Tibial nerve (tissue), 4 donors: ENCODE data around the gene IL31. TPM values are rescaled to one million over a fixed set of nuclear protein-coding genes. Genes with fewer than 3 reads are reported as not detected.

Experiments used
- DNase-seq, 2 donors: peaks; one replicate each; pipeline ENCODE4 v3.0.0-alpha.2; 2019; ENCODE audit warnings: low spot score in 2 of 2
- H3K27ac ChIP-seq, 4 donors: fragments of 200-600 bp; sonication (generic) in 3 of 4; one replicate each; pipeline ENCODE4 v1.5.1; 2017 to 2019; ENCODE audit warnings: mild to moderate bottlenecking in 1 of 4
- H3K27me3 ChIP-seq, 2 donors: fragments of 200-600 bp; sonication (generic) in 1 of 2; one replicate each; pipeline versions ENCODE4 v1.5.1 to v1.6.0; 2017 to 2019
- H3K36me3 ChIP-seq, 3 donors: fragments of 200-600 bp; sonication (generic); one replicate each; pipeline ENCODE4 v1.5.1; 2018 to 2019
- H3K4me1 ChIP-seq, 4 donors: fragments of 200-600 bp; sonication (generic) in 3 of 4; one replicate each; pipeline ENCODE4 v1.5.1; 2017 to 2019
- H3K4me3 ChIP-seq, 4 donors: fragments of 200-600 bp; sonication (generic) in 3 of 4; one replicate each; pipeline ENCODE4 v1.5.1; 2017 to 2019; ENCODE audit warnings: mild to moderate bottlenecking in 1 of 4, moderate library complexity in 1 of 4
- H3K9me3 ChIP-seq, 4 donors: fragments of 200-600 bp; sonication (generic) in 3 of 4; one replicate each; pipeline ENCODE4 v1.5.1; 2017 to 2019
- EP300 ChIP-seq, 2 donors: sonication (generic); formaldehyde crosslinking; IDR thresholded peaks; one replicate each; pipeline ENCODE4 v1.6.1; 2017; ENCODE audit warnings: antibody characterized with exemption in 2 of 2, mild to moderate bottlenecking in 1 of 2
- POLR2A ChIP-seq, 2 donors: fragments of 450-650 bp; IDR thresholded peaks; one replicate each; pipeline ENCODE4 v1.6.1; 2017; ENCODE audit warnings: antibody characterized with exemption in 2 of 2, mild to moderate bottlenecking in 2 of 2, moderate library complexity in 2 of 2
- WGBS, 2 donors: methylation state at CpG; one replicate each; pipeline ENCODE4 v1.1.5; 2018; 5-methylcytosine and 5-hydroxymethylcytosine counted together
- total RNA-seq, 4 donors: library from RNA; depleted of rRNA; stranded (reverse); fragments of >200 nt; gene quantifications; one replicate each; pipeline ENCODE4 v1.1.0, GENCODE V29; 2016
- TF ChIP-seq, protein P1 (sequence below), 5 experiments: fragments of 200-600 bp in 3 of 5; fragments of 450-650 bp in 2 of 5; sonication (generic) in 3 of 5; IDR thresholded peaks; one replicate each; pipeline ENCODE4 v1.5.1; 2016 to 2019; ENCODE audit warnings: antibody characterized with exemption in 5 of 5, mild to moderate bottlenecking in 3 of 5, moderate library complexity in 2 of 5

The IL31 gene
- total RNA-seq, 4 donors from 2014 or later: not detected

DNA sequence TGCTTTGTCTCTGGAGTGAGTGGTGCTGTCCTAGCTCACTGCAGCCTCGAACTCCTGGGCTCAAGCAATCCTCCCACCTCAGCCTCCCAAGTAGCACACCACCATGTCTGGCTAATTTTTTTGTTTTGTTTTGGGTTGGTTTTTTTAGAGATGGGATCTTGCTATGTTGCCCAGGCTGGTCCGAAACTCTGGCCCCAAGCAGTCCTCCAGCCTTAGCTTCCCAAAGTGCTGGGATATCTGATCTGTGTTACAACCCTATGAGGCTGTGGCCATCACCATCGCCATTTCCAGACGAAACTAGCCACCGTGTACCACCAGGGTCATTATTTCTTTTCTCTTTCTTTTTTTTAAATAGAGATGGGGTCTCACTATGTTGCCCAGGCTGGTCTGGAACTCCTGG, 2.6 kb downstream of the IL31 start:
- DNase-seq: no peak
- Histone ChIP-seq H3K4me1 (no peaks in the 10 kb centered on the region), H3K27me3 (no peaks in the 10 kb centered on the region), H3K36me3 (no peaks in the 10 kb centered on the region), H3K9me3 (no peaks in the 10 kb centered on the region), H3K4me3 (no peak overlapping the region), H3K27ac (no peak overlapping the region)
- TF ChIP-seq EP300 (IDR thresholded peaks at IDR 0.05) (no peak), POLR2A (IDR thresholded peaks at IDR 0.05) (no peak)
- TF ChIP-seq, protein P1, sequence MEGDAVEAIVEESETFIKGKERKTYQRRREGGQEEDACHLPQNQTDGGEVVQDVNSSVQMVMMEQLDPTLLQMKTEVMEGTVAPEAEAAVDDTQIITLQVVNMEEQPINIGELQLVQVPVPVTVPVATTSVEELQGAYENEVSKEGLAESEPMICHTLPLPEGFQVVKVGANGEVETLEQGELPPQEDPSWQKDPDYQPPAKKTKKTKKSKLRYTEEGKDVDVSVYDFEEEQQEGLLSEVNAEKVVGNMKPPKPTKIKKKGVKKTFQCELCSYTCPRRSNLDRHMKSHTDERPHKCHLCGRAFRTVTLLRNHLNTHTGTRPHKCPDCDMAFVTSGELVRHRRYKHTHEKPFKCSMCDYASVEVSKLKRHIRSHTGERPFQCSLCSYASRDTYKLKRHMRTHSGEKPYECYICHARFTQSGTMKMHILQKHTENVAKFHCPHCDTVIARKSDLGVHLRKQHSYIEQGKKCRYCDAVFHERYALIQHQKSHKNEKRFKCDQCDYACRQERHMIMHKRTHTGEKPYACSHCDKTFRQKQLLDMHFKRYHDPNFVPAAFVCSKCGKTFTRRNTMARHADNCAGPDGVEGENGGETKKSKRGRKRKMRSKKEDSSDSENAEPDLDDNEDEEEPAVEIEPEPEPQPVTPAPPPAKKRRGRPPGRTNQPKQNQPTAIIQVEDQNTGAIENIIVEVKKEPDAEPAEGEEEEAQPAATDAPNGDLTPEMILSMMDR (IDR thresholded peaks at IDR 0.05): no peak
- 91 to 94% methylated on average over 5 of the region's 5 CpGs for WGBS, 2 donors

DNA sequence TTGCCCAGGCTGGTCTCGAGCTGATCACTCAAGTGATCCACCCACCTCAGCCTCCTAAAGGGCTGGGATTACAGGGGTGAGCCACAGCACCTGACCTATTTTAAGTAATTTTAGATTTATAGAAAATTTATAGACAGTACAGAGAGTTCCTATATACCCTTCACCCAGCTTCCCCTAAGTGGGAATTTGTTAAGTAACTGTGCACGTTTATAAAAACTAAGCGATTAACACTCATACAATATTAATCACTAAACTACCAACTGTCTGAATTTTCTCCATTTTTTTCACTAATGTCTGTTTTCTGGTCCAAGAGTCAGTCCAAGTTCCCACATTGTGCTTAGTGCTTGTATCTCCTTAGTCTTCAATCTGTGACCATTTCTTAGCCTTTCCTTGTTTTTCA, 5.5 kb downstream of the IL31 start:
- Histone ChIP-seq H3K27me3 (no peaks in the 10 kb centered on the region), H3K4me1 (no peaks in the 10 kb centered on the region), H3K36me3 (no peaks in the 10 kb centered on the region), H3K4me3 (no peak overlapping the region), H3K9me3 (no peaks in the 10 kb centered on the region), H3K27ac (no peak overlapping the region)
- WGBS, 2 donors: 84 to 93% methylated on average over 3 of the region's 3 CpGs
- no peak for DNase-seq
- TF ChIP-seq EP300 (IDR thresholded peaks at IDR 0.05) (no peak), POLR2A (IDR thresholded peaks at IDR 0.05) (no peak)
- TF ChIP-seq, protein P1 (IDR thresholded peaks at IDR 0.05): no peak

DNA sequence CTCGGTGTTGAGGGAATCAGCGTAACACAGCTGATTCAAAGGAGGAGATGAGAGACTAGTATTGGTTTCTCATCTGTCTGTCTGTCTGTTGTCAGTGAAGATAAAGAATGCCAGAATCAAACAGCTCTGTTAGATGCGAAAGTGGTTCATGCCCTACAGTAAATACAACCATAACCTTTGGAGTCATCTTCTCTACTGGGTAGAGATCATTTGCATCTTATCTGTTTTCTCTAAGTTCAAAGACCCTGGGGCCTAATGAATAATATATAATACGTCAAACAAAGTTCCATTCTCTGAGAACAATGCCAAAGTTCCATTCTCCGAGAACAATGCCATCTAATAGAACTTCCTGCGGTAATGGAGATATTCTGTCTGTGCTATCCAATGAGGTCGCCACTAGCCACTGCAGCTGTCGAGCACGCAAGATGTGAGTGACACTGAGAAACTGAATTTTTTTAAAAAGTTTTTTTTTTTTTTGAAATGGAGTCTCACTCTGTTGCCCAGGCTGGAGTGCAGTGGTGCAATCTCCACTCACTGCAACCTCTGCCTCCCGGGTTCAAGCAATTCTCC, 6.6 kb downstream of the IL31 start:
- Histone ChIP-seq H3K27me3 (no peaks in the 10 kb centered on the region), H3K4me3 (no peak overlapping the region), H3K36me3 (no peaks in the 10 kb centered on the region), H3K9me3 (no peaks in the 10 kb centered on the region), H3K4me1 (no peaks in the 10 kb centered on the region), H3K27ac (no peak overlapping the region)
- DNase-seq: no peak
- WGBS, 2 donors: 71 to 84% methylated on average over 10 of the region's 10 CpGs
- TF ChIP-seq, protein P1 (IDR thresholded peaks at IDR 0.05): no peak
- TF ChIP-seq POLR2A (IDR thresholded peaks at IDR 0.05): no peak
- TF ChIP-seq EP300 (IDR thresholded peaks at IDR 0.05): no peak

DNA sequence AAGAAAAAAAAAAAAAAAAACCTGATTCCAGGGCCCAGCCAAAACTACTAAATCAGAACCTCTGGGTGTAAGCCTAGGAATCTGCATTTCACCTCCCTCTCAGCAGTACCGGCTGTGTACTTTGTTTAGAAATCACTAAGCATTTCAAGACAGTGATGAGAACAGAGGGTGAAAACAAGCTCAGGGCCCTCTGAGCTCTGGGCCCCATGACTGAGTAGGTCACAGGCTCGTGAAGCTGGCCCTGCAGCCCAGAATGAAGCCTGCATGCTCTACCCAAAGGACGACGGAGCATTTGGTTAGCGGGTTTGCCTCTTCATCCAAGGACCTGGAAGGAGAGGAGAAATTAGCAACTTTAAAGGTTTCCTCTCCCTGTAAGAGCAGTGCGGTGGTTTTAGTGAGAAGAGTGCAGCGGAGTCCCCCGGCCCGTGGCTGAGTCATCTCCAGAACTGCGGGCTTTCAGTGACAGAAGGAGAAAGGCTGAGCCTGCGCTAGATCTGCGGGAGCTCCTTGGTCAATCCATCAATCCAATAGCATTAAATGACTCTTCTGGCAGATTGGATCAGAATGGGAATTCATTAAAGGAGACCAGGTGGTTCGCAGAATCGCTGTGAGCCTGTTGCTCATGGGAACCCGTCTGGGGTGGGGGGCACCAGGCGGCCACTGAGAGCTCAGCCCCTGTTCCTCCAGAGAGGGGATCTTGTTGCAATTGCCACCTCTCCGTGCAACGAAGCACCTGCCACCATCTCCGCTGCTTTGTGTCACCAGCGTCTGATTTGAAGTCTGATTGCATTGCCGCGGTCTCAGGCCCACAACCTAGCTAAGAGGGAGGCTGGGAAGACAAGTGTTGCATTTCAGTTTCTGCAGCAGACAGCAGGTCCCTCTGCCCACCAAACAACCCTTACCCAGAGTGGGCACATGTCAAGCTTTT, 7.3 kb downstream of the IL31 start:
- no peak overlapping the region for H3K4me3 ChIP-seq
- H3K4me1 ChIP-seq: no peaks in the 10 kb centered on the region
- no peaks in the 10 kb centered on the region for H3K36me3 ChIP-seq
- DNase-seq: no peak
- H3K27me3 ChIP-seq: no peaks in the 10 kb centered on the region
- no peak for TF ChIP-seq EP300 (IDR thresholded peaks at IDR 0.05)
- TF ChIP-seq, protein P1 (IDR thresholded peaks at IDR 0.05): no peak
- H3K9me3 ChIP-seq: no peaks in the 10 kb centered on the region
- WGBS, 2 donors: 81% methylated on average over 22 of the region's 22 CpGs
- H3K27ac ChIP-seq: no peak overlapping the region

- Histone ChIP-seq H3K27ac (no peak overlapping the region), H3K27me3 (no peaks in the 10 kb centered on the region), H3K36me3 (no peaks in the 10 kb centered on the region), H3K9me3 (no peaks in the 10 kb centered on the region), H3K4me1 (no peaks in the 10 kb centered on the region), H3K4me3 (no peak overlapping the region)
- 70 to 74% methylated on average over 3 of the region's 3 CpGs for WGBS, 2 donors
- TF ChIP-seq, protein P1 (IDR thresholded peaks at IDR 0.05): no peak
- no peak for TF ChIP-seq EP300 (IDR thresholded peaks at IDR 0.05)
- no peak for TF ChIP-seq POLR2A (IDR thresholded peaks at IDR 0.05)
- DNase-seq: no peak
Observed at GRCh38 chr12:122162976-122163375, 11.0 kb downstream of the IL31 start.
